Astrocyte (in vitro differentiated cells and primary cell): Measurements from ENCODE around the gene RPS28. TPM values are rescaled to one million over a fixed set of nuclear protein-coding genes. Genes with fewer than 3 reads are reported as not detected.

Source experiments
- DNase-seq: peaks from one replicate; pipeline ENCODE4 v3.0.0-alpha.2; 2010; ENCODE audit warnings: low read depth
- FAIRE-seq: peaks from 2 replicates; lab custom pipeline; 2011; peaks lifted over from hg19 to GRCh38; lab: Jason Lieb, UNC
- H2AFZ ChIP-seq: 2 replicates; pipeline ENCODE4 v1.6.0; 2012; ENCODE audit warnings: low read depth, low read length, inconsistent platforms
- H3K27ac ChIP-seq: 2 replicates; pipeline ENCODE4 v1.5.1; 2011; ENCODE audit warnings: low read depth, low read length, inconsistent platforms
- H3K27me3 ChIP-seq: 2 replicates; pipeline ENCODE4 v1.6.0; 2011; ENCODE audit warnings: low read length, inconsistent platforms; ENCODE audit not compliant: insufficient read depth
- H3K36me3 ChIP-seq: 2 replicates; pipeline ENCODE4 v1.5.1; 2011; ENCODE audit warnings: low read length, inconsistent platforms; ENCODE audit not compliant: insufficient read depth
- H3K4me1 ChIP-seq: 2 replicates; pipeline ENCODE4 v1.5.1; 2011; ENCODE audit warnings: low read length, inconsistent platforms; ENCODE audit not compliant: insufficient read depth
- H3K4me2 ChIP-seq: 2 replicates; pipeline ENCODE4 v1.6.0; 2012; ENCODE audit warnings: low read length, inconsistent platforms
- H3K4me3 ChIP-seq: 2 replicates; pipeline ENCODE4 v1.5.1; 2011; ENCODE audit warnings: low read depth, mild to moderate bottlenecking, low read length, inconsistent platforms; ENCODE audit not compliant: insufficient read depth
- H3K79me2 ChIP-seq: 2 replicates; pipeline ENCODE4 v1.6.0; 2012; ENCODE audit warnings: mild to moderate bottlenecking, low read length, inconsistent platforms; ENCODE audit not compliant: insufficient read depth
- H3K9ac ChIP-seq: 2 replicates; pipeline ENCODE4 v1.6.0; 2012; ENCODE audit warnings: mild to moderate bottlenecking, low read length, inconsistent platforms
- H3K9me3 ChIP-seq: 2 replicates; pipeline ENCODE4 v1.5.1; 2012; ENCODE audit warnings: low read depth, mild to moderate bottlenecking, low read length, inconsistent platforms; ENCODE audit not compliant: insufficient read depth
- H4K20me1 ChIP-seq: 2 replicates; pipeline ENCODE4 v1.6.0; 2012; ENCODE audit warnings: low read length, inconsistent platforms; ENCODE audit not compliant: insufficient read depth
- H3K27ac Mint-ChIP-seq: one replicate; pipeline ENCODE4 v1.8.0; 2021; ENCODE audit warnings: mild to moderate bottlenecking, mixed read lengths; ENCODE audit not compliant: unreplicated experiment
- H3K27me3 Mint-ChIP-seq: one replicate; pipeline ENCODE4 v1.8.0; 2021; ENCODE audit warnings: low read depth, mixed read lengths; ENCODE audit not compliant: unreplicated experiment
- H3K36me3 Mint-ChIP-seq: one replicate; pipeline ENCODE4 v1.8.0; 2021; ENCODE audit warnings: low read depth, mixed read lengths; ENCODE audit not compliant: unreplicated experiment
- H3K4me1 Mint-ChIP-seq: one replicate; pipeline ENCODE4 v1.8.0; 2021; ENCODE audit warnings: low read depth, mixed read lengths; ENCODE audit not compliant: unreplicated experiment
- H3K4me3 Mint-ChIP-seq: one replicate; pipeline ENCODE4 v1.8.0; 2021; ENCODE audit warnings: mild to moderate bottlenecking, moderate library complexity, mixed read lengths; ENCODE audit not compliant: unreplicated experiment
- H3K9me3 Mint-ChIP-seq: one replicate; pipeline ENCODE4 v1.8.0; 2021; ENCODE audit warnings: mild to moderate bottlenecking, mixed read lengths; ENCODE audit not compliant: unreplicated experiment
- CTCF ChIP-seq: IDR thresholded peaks from 2 replicates; pipeline ENCODE4 v1.5.1; 2011; ENCODE audit warnings: low read depth, mild to moderate bottlenecking, inconsistent platforms, low read length, moderate library complexity; ENCODE audit not compliant: insufficient read depth
- EZH2 ChIP-seq: IDR thresholded peaks from 2 replicates; pipeline ENCODE4 v1.6.1; 2012; ENCODE audit warnings: mild to moderate bottlenecking, low read length, inconsistent platforms; ENCODE audit not compliant: insufficient read depth
- total RNA-seq: library from RNA; stranded (reverse); gene quantifications from 2 replicates; pipeline ENCODE4 v1.2.1, GENCODE V29; 2021

RPS28 gene
- total RNA-seq, 1 donor from 2014 or later, result 1,198 TPM

GRCh38 chr19:8335343-8336071, 14.2 kb downstream of the RPS28 start:
- H3K27ac ChIP-seq, result no peak overlapping the region
- H3K9ac ChIP-seq, result no peak overlapping the region

GRCh38 chr19:8336072-8336569, 14.8 kb downstream of the RPS28 start:
- Histone ChIP-seq H3K27ac (no peak overlapping the region), H3K36me3 (no peaks in the 10 kb centered on the region), H3K27me3 (peaks cover 28% of the 10 kb centered on the region), H3K9ac (no peak overlapping the region), H2AFZ (no peak overlapping the region), H3K4me2 (no peak overlapping the region), H3K9me3 (no peaks in the 10 kb centered on the region), H3K4me1 (no peaks in the 10 kb centered on the region), H3K4me3 (no peak overlapping the region), H3K79me2 (no peaks in the 10 kb centered on the region), H4K20me1 (peaks cover 3% of the 10 kb centered on the region)
- TF ChIP-seq CTCF (no peak), EZH2 (no peak)
- Mint-ChIP-seq H3K36me3 (peaks cover 3% of the 10 kb centered on the region), H3K4me3 (peak overlapping the region; percentile 8), H3K27me3 (peaks cover 41% of the 10 kb centered on the region), H3K9me3 (no peaks in the 10 kb centered on the region), H3K27ac (no peak overlapping the region), H3K4me1 (no peaks in the 10 kb centered on the region)
- no peak for FAIRE-seq
- no peak for DNase-seq

More at GRCh38 chr19:8335343-8336071, 14.2 kb downstream of the RPS28 start:
- Histone ChIP-seq H3K4me2 (peak overlapping the region; percentile 76), H3K9me3 (no peaks in the 10 kb centered on the region), H4K20me1 (peaks cover 3% of the 10 kb centered on the region), H3K27me3 (peaks cover 28% of the 10 kb centered on the region), H3K79me2 (no peaks in the 10 kb centered on the region), H3K4me1 (no peaks in the 10 kb centered on the region), H3K36me3 (no peaks in the 10 kb centered on the region), H2AFZ (peak overlapping the region; percentile 34), H3K4me3 (no peak overlapping the region)
- Mint-ChIP-seq H3K27me3 (peaks cover 37% of the 10 kb centered on the region), H3K9me3 (no peaks in the 10 kb centered on the region), H3K36me3 (peaks cover 1% of the 10 kb centered on the region), H3K27ac (no peak overlapping the region), H3K4me3 (peak overlapping the region; percentile 8), H3K4me1 (no peaks in the 10 kb centered on the region)
- DNase-seq (no peak), FAIRE-seq (no peak)
- TF ChIP-seq CTCF (no peak), EZH2 (no peak)

GRCh38 chr19:8336660-8337059, 15.4 kb downstream of the RPS28 start:
- no peak for FAIRE-seq

More at GRCh38 chr19:8336660-8337059, 15.4 kb downstream of the RPS28 start:
- Histone ChIP-seq H2AFZ (no peak overlapping the region), H3K4me1 (no peaks in the 10 kb centered on the region), H4K20me1 (peaks cover 3% of the 10 kb centered on the region), H3K27ac (no peak overlapping the region), H3K36me3 (no peaks in the 10 kb centered on the region), H3K27me3 (peaks cover 29% of the 10 kb centered on the region), H3K4me2 (no peak overlapping the region), H3K9ac (no peak overlapping the region), H3K4me3 (no peak overlapping the region), H3K9me3 (no peaks in the 10 kb centered on the region), H3K79me2 (no peaks in the 10 kb centered on the region)
- Mint-ChIP-seq H3K27ac (no peak overlapping the region), H3K4me1 (no peaks in the 10 kb centered on the region), H3K36me3 (peaks cover 3% of the 10 kb centered on the region), H3K27me3 (peaks cover 38% of the 10 kb centered on the region), H3K4me3 (no peak overlapping the region), H3K9me3 (no peaks in the 10 kb centered on the region)
- DNase-seq, result no peak
- TF ChIP-seq EZH2 (no peak), CTCF (no peak)
